ENCODE measurements around the gene OGFR.
A peak's percentile ranks its signal among the peaks of the same experiment; 100 is the strongest.
"Not testable (repeated sequence)": the region's sequence is repeated elsewhere in the genome, so short reads cannot be mapped to it uniquely, and the experiment has no call there.

The OGFR gene

GRCh38 chr20:62841705-62842212, 37.1 kb downstream of the OGFR start:
- POLR2A ChIA-PET: interaction anchor here (1.7 kb wide), 1 partner anchor 20 kb away, joined by 7 read pairs; the partner anchor contains the start of gene TCFL5
- CTCF ChIA-PET: no interaction called here
- TF ChIP-seq SUZ12 (IDR thresholded peaks at IDR 0.05) (no peak), LEF1 (IDR thresholded peaks at IDR 0.05; ENCODE audit: borderline replicate concordance) (no peak)
- no peak for DNase-seq (ENCODE audit: extremely low spot score)

- DNase-seq (ENCODE audit: extremely low spot score): no peak
- TF ChIP-seq FOXM1 (IDR thresholded peaks at IDR 0.05; ENCODE audit: borderline replicate concordance) (no peak), FOXA1 (IDR thresholded peaks at IDR 0.05) (no peak), ELF4 (IDR thresholded peaks at IDR 0.05) (no peak), ZNF384 (IDR thresholded peaks at IDR 0.05) (no peak), BHLHE40 (IDR thresholded peaks at IDR 0.05; ENCODE audit: borderline replicate concordance) (no peak), SP1 (IDR thresholded peaks at IDR 0.05) (no peak), SUZ12 (IDR thresholded peaks at IDR 0.05) (no peak), FOXK2 (IDR thresholded peaks at IDR 0.05) (no peak), TARDBP (IDR thresholded peaks at IDR 0.05) (no peak), PKNOX1 (IDR thresholded peaks at IDR 0.05) (no peak), ARNT (IDR thresholded peaks at IDR 0.05) (no peak), LEF1 (IDR thresholded peaks at IDR 0.05; ENCODE audit: borderline replicate concordance) (no peak), L3MBTL2 (conservative IDR thresholded peaks at IDR 0.05) (no peak), HDGF (IDR thresholded peaks at IDR 0.05; ENCODE audit: borderline replicate concordance) (no peak), NFRKB (IDR thresholded peaks at IDR 0.05) (no peak), CTBP1 (IDR thresholded peaks at IDR 0.05; ENCODE audit: borderline replicate concordance) (no peak)
- POLR2A ChIA-PET: no interaction called here
- CTCF ChIA-PET: no interaction called here
Observed at GRCh38 chr20:62843656-62844055, 39.0 kb downstream of the OGFR start.

GRCh38 chr20:62844182-62844581, 39.5 kb downstream of the OGFR start:
- ChIA-PET POLR2A (no interaction called here), CTCF (no interaction called here)
- DNase-seq (ENCODE audit: extremely low spot score): no peak
- TF ChIP-seq SP1 (IDR thresholded peaks at IDR 0.05): no peak
- TF ChIP-seq NFRKB (IDR thresholded peaks at IDR 0.05): no peak
- TF ChIP-seq HDGF (IDR thresholded peaks at IDR 0.05; ENCODE audit: borderline replicate concordance): no peak
- no peak for TF ChIP-seq LEF1 (IDR thresholded peaks at IDR 0.05; ENCODE audit: borderline replicate concordance)
- TF ChIP-seq CTBP1 (IDR thresholded peaks at IDR 0.05; ENCODE audit: borderline replicate concordance): no peak
- TF ChIP-seq ARNT (IDR thresholded peaks at IDR 0.05): no peak
- no peak for TF ChIP-seq TARDBP (IDR thresholded peaks at IDR 0.05)
- no peak for TF ChIP-seq FOXK2 (IDR thresholded peaks at IDR 0.05)
- TF ChIP-seq L3MBTL2 (conservative IDR thresholded peaks at IDR 0.05): no peak

GRCh38 chr20:62845416-62846160, 41.0 kb downstream of the OGFR start:
- DNase-seq (ENCODE audit: extremely low spot score): no peak
- ChIA-PET POLR2A (interaction anchor here (0.7 to 0.8 kb wide), 2 partner anchors 14 to 21 kb away, joined by 3 read pairs; no protein-coding TSS in a partner anchor), CTCF (interaction anchor here (0.6 kb wide), 1 partner anchor 37 kb away, joined by 3 read pairs; no protein-coding TSS in a partner anchor)

GRCh38 chr20:62846166-62846890, 41.7 kb downstream of the OGFR start:
- DNase-seq (ENCODE audit: extremely low spot score): no peak
- no peak for TF ChIP-seq ZNF384 (IDR thresholded peaks at IDR 0.05)
- TF ChIP-seq ELF4 (IDR thresholded peaks at IDR 0.05): no peak
- TF ChIP-seq FOXM1 (IDR thresholded peaks at IDR 0.05; ENCODE audit: borderline replicate concordance): no peak
- no peak for TF ChIP-seq NFRKB (IDR thresholded peaks at IDR 0.05)
- TF ChIP-seq SP1 (IDR thresholded peaks at IDR 0.05): no peak
- TF ChIP-seq FOXK2 (IDR thresholded peaks at IDR 0.05): no peak
- TF ChIP-seq LEF1 (IDR thresholded peaks at IDR 0.05; ENCODE audit: borderline replicate concordance): no peak
- no peak for TF ChIP-seq PKNOX1 (IDR thresholded peaks at IDR 0.05)
- no peak for TF ChIP-seq SUZ12 (IDR thresholded peaks at IDR 0.05)
- TF ChIP-seq BHLHE40 (IDR thresholded peaks at IDR 0.05; ENCODE audit: borderline replicate concordance): no peak
- TF ChIP-seq HDGF (IDR thresholded peaks at IDR 0.05; ENCODE audit: borderline replicate concordance): no peak
- TF ChIP-seq CTBP1 (IDR thresholded peaks at IDR 0.05; ENCODE audit: borderline replicate concordance): no peak
- no peak for TF ChIP-seq TARDBP (IDR thresholded peaks at IDR 0.05)
- TF ChIP-seq ARNT (IDR thresholded peaks at IDR 0.05): no peak
- CTCF ChIA-PET: interaction anchor here (0.6 to 2.0 kb wide), 2 partner anchors 10 to 23 kb away, joined by 3 to 14 read pairs; no protein-coding TSS in a partner anchor
- POLR2A ChIA-PET: interaction anchor here (0.6 to 1.2 kb wide), 3 partner anchors 13 to 34 kb away, joined by 3 to 4 read pairs (median 3); no protein-coding TSS in a partner anchor

More at GRCh38 chr20:62845416-62846160, 41.0 kb downstream of the OGFR start:
- TF ChIP-seq TARDBP (IDR thresholded peaks at IDR 0.05) (no peak), FOXK2 (IDR thresholded peaks at IDR 0.05) (no peak), SUZ12 (IDR thresholded peaks at IDR 0.05) (no peak), FOXM1 (IDR thresholded peaks at IDR 0.05; ENCODE audit: borderline replicate concordance) (no peak), PKNOX1 (IDR thresholded peaks at IDR 0.05) (peak; percentile 69), ZNF384 (IDR thresholded peaks at IDR 0.05) (no peak), BHLHE40 (IDR thresholded peaks at IDR 0.05; ENCODE audit: borderline replicate concordance) (no peak), LEF1 (IDR thresholded peaks at IDR 0.05; ENCODE audit: borderline replicate concordance) (no peak)

- not testable (repeated sequence) for DNase-seq (ENCODE audit: extremely low spot score)
- ChIA-PET POLR2A (interaction anchor here (0.6 to 2.1 kb wide), 3 partner anchors 11 to 53 kb away, joined by 4 to 5 read pairs (median 4); partner anchors contain the start of gene MRGBP), CTCF (interaction anchor here (0.6 to 0.8 kb wide), 2 partner anchors 8 to 49 kb away, joined by 5 to 6 read pairs; no protein-coding TSS in a partner anchor)
Observed at GRCh38 chr20:62848917-62849316, 44.3 kb downstream of the OGFR start.

Measured in HEK293T (cell line).